DMS53 treated with DMSO at 0.1 percent for 48 hours (cell line): ENCODE results near the gene HCRTR2.
"Not testable (repeated sequence)": the region's sequence is repeated elsewhere in the genome, so short reads cannot be mapped to it uniquely, and the experiment has no call there.

Experiments
- DNase-seq: peaks from one replicate; lab custom pipeline; 2025; ENCODE audit not compliant: unreplicated experiment; lab: John Stamatoyannopoulos, UW

HCRTR2 gene

DNA sequence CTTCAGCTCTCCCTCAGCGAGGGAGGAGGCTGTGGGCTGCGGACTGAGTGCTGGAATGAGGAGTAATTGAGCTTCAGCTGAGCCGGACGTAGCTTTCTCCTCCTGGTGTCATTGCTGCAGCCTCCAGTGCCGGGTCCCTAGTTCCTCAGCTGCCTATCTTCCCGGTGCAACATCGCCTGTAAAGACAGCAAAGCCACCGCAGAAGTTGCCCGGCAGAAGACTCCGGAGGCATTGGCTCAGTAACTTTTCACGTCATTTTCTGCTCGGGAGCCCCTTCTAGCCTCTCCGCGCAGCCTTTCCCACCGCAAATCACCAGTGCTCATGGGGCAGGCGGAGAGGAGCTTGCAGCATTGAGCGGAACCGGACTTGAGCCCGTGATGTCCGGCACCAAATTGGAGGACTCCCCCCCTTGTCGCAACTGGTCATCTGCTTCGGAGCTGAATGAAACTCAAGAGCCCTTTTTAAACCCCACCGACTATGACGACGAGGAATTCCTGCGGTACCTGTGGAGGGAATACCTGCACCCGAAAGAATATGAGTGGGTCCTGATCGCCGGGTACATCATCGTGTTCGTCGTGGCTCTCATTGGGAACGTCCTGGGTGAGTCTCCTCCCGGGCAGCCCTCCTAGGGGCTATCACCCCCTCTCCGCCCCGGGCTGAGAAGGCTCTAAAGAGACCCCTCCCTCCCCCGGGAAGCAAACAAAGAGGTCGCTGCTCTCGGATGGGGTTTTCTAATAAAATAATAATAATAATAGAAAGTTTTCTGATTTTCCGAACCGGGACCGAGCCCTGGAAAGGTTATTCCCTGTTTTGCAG is at the start of gene HCRTR2:
Gene HCRTR2 (plus strand): TSS at position 305 of the 816 bp plus-strand sequence. CDS start 73 bp downstream, at position 378.
- no peak for DNase-seq

- DNase-seq, result no peak
Measured at GRCh38 chr6:55130806-55131324, 43.5 kb upstream of the HCRTR2 start.

DNA sequence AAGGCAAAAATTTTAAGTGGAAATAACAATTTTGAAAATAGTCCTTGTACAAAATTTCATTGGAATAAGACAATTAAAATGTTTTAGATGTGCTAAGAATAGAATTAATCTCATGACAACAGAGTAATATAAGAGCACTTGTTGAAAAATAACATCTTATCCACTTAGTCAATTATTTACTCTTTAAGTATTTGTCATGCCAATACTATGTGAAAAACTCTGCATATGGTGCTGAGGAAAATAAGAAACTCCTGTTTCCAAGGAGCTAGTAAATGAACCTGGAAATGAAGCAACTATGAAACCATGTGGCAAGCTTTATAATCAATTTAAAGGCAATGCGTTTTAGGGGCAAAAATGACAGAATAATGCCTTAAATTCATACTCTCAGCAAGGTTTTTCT is 42.7 kb upstream of the HCRTR2 start:
- DNase-seq, result no peak

- DNase-seq, result no peak
Measured at GRCh38 chr6:55136916-55137315, 37.4 kb upstream of the HCRTR2 start.

DNA sequence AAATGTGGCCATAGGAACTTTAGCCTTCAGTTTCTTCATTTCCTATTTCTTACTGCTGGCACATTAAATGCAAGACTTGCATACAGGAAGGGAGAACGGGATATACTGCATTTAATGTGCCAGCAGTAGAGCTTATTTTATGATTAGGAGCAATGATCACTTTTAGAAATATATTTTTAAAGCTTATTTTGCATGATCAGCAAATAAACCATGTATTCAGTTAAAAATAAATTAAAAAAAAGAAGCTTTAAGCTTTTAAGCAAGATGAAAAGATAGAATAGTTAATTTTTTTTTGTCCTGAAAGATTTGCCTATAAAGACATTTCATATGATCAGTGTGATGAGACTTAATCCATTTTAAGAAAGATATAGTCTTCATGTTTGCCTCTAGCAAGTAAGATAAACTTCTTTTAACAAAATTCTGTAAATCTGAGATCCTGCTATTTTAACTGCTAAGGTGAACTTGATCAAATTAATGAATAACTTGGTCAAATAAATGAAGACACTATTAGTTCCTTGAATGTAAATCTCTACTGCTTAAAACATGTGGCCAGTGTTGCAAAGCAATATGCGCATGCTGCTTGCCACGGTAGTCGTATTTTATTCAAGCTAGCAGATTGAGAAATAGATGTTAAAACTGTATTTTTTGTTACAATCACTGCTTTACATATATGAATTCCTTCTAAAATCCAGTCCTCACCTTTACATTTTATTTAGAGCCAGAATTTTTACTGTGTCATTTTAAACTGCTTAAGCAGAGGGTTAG is 36.2 kb upstream of the HCRTR2 start:
- no peak for DNase-seq

GRCh38 chr6:55141611-55142010 is 32.7 kb upstream of the HCRTR2 start:
- DNase-seq, result no peak

DNA sequence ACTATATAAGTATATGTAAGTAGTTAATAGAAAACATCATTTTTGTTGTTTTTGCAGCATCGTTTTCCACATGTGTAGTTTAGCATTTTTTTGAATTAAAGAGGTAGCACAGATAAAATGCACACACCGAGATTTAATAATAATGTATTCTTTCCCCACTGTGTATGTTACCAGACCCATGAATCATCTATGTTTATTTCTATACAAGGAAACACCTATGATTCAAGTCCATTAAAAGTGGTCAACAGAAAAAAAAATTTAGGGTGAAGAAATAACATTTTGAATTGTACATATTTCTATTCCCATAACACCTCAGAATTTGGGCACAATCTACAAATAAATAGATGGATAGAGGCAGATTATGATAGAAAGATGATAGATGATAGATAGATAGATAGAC is 31.7 kb upstream of the HCRTR2 start:
- DNase-seq, result no peak

GRCh38 chr6:55153284-55153683 is 21.0 kb upstream of the HCRTR2 start:
- no peak for DNase-seq

DNA sequence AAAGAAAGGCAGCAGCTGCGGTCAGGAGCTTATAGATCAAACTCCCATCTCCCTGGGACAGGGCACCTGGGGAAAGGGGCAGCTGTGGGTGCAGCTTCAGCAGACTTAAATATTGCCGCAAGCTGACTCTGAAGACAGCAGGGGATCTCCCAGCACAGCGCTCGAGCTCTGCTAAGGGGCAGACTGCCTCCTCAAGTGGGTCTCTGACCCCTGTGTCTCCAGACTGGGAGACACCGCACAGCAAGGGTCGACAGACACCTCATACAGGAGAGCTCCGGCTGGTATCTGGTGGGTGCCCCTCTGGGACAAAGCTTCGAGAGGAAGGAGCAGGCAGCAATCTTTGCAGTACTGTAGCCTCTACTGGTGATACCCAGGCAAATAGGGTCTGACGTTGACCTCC is 15.5 kb upstream of the HCRTR2 start:
- DNase-seq, result not testable (repeated sequence)

DNA sequence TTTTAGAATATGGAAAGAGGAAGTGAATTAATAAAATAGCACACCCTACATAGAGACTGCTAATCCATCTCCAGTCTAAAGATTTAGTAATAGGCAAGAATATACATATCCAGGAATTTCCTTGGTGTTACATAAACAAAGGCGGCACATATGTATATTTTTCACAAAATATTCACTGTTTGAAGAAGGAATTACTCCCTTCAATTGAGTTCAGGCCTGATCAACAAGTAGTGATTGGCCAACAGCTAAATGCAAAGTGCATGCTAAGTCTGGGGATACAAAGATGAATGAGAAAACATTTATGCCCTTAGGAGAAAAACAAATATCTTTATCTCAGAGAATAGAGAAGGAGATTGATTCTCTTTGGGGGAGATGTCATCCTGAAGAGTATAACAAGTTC is 6.5 kb upstream of the HCRTR2 start:
- no peak for DNase-seq

DNA sequence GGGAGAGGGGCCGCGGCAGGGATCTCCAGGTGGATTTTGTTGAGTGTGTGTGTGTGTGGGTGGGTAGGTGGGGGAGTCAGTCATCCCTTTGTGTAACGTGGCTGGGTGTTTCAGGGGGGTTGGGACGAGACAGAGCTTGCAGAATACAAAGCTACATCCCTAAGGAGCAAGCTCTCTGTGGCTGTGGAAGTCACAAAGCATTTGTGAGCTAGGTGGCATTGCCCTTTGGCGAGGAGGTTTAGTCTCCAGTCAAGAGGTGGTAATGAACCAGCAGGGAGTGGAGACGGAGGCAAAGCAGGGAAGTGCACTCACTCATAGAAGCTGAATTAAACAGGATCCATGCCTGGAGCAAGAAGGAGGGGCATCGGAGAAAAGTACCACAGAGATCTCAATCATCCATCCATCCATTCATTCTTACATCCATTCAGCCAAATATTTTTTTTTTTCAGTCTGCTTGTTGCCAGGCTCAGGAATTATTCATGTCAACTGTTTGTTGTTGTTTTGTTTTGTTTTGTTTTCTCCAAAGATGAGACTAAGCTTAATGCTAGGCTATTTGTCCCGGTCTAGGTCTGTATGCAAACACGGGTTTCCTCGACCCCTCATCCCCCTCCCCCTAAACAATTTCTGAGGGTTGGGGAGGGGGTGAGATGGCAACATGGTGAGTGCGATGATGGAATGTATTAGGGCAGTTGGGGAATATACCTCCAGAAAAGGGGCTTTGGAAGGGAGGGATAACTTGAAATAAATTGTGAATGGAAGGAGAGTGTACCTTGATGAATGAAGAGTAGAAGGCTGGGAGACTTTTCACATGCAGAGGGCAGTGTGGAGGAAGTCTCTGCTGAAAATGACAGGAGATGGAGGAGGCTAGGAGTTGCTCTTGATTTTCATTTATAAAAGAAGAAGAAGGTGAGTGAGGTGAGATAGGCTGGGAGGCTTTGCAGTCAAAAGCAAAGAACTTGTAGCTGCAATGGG is 1.0 kb downstream of the HCRTR2 start:
- peak; percentile 34 for DNase-seq

DNA sequence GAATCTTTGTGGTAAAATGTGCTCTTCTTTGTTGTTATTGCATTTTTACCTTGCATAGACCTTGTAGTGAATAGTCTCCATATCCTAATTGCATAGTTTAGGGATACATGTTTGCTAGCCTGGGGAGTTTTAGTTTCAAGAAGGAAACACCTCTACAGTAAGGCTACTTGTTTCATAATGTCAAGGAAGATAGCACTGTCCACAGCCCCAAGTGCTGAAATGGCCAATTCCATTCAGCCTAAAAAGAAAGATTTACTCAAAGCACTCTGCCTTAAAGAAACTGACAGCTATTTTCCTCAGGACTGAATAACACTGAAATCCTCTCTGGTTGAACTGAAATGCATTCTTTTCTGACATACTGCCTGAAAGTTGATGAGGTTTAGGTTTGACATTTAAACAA is 2.6 kb downstream of the HCRTR2 start:
- DNase-seq, result no peak

- no peak for DNase-seq
Measured at GRCh38 chr6:55180258-55180657, 5.9 kb downstream of the HCRTR2 start.

DNA sequence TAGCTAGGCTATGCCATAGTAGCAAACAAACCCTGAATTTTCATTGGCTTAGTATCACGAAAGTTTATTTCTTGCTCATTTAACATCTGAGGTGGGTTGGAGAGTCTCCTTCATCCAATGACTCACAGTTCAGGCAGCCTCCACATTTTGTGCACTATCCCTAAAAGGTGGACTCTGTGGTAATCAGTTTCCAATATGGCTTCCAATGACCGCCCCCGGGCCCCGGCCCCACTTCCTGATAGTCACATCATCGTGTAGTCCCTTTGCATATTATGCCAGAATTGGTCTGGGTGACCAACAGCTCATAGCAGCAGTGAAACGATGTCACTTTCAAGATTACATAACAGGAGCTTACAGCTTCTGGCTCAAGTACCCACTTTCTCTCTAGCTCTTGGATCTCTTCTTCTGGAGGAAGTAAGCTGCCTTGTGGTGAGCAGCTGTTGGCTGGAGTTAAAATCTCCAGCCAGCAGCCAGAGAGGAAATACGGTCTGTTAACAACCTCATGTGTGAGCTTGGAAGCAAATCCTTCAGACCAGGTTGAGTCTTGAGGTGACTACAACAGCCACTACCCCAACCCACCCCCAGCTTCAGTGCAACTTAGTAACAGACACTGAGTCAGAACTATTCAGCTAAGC is 7.8 kb downstream of the HCRTR2 start:
- no peak for DNase-seq

DNA sequence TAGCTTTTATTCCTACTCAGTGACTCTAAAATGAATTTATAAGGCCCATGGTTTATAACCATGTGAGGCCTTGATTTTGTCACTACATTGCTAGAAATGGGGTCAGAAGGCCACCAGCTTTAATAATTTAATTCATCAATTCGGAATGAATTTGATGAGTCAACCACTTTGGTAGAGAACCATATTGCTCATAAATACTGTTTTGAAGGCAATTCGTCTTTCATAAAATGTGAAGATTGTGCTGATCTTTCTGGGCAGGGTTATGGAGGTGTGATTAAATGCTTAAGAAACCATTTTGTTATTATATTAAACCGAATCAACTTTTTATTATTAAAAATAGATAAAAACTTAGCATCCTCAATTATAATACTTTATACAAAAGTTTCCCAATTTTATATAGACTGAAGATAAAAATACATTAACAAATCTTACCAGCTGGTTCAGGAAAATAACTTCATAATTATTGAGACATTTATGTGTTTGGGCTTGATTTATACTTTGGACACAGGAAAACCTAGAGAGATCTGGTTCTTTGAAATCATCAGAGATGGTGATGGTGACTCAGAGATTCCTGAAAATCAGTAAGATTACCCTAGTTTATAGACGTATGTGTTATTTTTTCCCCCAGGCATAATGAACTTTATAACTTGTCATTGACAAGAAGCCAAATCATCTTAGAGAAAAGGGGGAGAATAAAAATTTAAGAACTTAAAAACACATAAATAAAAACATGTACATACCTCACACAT is 10.6 kb downstream of the HCRTR2 start:
- no peak for DNase-seq

GRCh38 chr6:55198715-55199114 is 24.4 kb downstream of the HCRTR2 start:
- no peak for DNase-seq

GRCh38 chr6:55199239-55199638 is 24.9 kb downstream of the HCRTR2 start:
- DNase-seq, result no peak

- DNase-seq, result no peak
Measured at GRCh38 chr6:55208478-55209458, 34.5 kb downstream of the HCRTR2 start.

- DNase-seq, result no peak
Measured at GRCh38 chr6:55210952-55211351, 36.6 kb downstream of the HCRTR2 start.
